Measurements from ENCODE around the gene DOK6. TPM values are rescaled to one million over a fixed set of nuclear protein-coding genes. Genes with fewer than 3 reads are reported as not detected.

DOK6 gene
- total and polyA plus RNA-seq, 9 of the 15 experiments (the other 6 are each of a cell fraction or from before 2014, with no cell fraction given), result not detected

- TF ChIP-seq ZC3H11A (IDR thresholded peaks at IDR 0.05; ENCODE audit: low read depth, low read length) (no peak), BRD9 (IDR thresholded peaks at IDR 0.05; ENCODE audit: low read depth, partially characterized antibody) (no peak), OTX1 (CRISPR knock-in tag; IDR thresholded peaks at IDR 0.05) (no peak)
Measured at GRCh38 chr18:69684789-69685188, 284.1 kb downstream of the DOK6 start (continued).

- DNase-seq (ENCODE audit: extremely low read depth in 1 of 4, low spot score in 3 of 4) (no peak), ATAC-seq (no peak), FAIRE-seq (no peak)
- intact Hi-C loops (cut with micrococcal nuclease), result no loop called here
- H3K9ac ChIP-seq (ENCODE audit: insufficient read depth in 1 of 2, low read depth in 2 of 2, low read length in 2 of 2), result no peak overlapping the region
- H3K79me2 ChIP-seq (ENCODE audit: control insufficient read depth, insufficient read depth, low read length), result no peaks in the 10 kb centered on the region
- in situ Hi-C loops (cut with MboI), result no loop called here
- H3K27me3 ChIP-seq (ENCODE audit: control insufficient read depth in 2 of 2, insufficient read depth in 2 of 2, low read length in 2 of 2), result no peaks in the 10 kb centered on the region
- no peak overlapping the region for H3K4me2 ChIP-seq (ENCODE audit: insufficient read depth, low read length)
- H4K20me1 ChIP-seq (replicated peaks; ENCODE audit: control insufficient read depth, insufficient read depth, low read length), result no peaks in the 10 kb centered on the region
- H3K9me1 ChIP-seq (ENCODE audit: control insufficient read depth, insufficient read depth, low read length), result no peaks in the 10 kb centered on the region
- no peak overlapping the region for H2AFZ ChIP-seq (ENCODE audit: low read depth, low read length)
- H3K9me3 ChIP-seq (replicated peaks; ENCODE audit: control insufficient read depth, insufficient read depth, low read depth, low read length), result no peaks in the 10 kb centered on the region
- H3K27ac ChIP-seq (ENCODE audit: extremely low read depth, low read depth, low read length), result no peak overlapping the region
- TF ChIP-seq ETS2 (tag; IDR thresholded peaks at IDR 0.05; ENCODE audit: borderline replicate concordance, poor library complexity, severe bottlenecking), result no peak
- no peak for TF ChIP-seq HMG20B (CRISPR knock-in tag; IDR thresholded peaks at IDR 0.05)
- no peak for TF ChIP-seq PHF8 (IDR thresholded peaks at IDR 0.05; ENCODE audit: borderline replicate concordance, low read length)
- TF ChIP-seq KDM1A (IDR thresholded peaks at IDR 0.05), result no peak
- no peak for TF ChIP-seq HLTF (IDR thresholded peaks at IDR 0.05)
- TF ChIP-seq ZBTB9 (CRISPR knock-in tag; IDR thresholded peaks at IDR 0.05), result no peak
- TF ChIP-seq TCFL5 (CRISPR knock-in tag; conservative IDR thresholded peaks at IDR 0.05), result no peak
- TF ChIP-seq ZZZ3 (IDR thresholded peaks at IDR 0.05), result no peak
- TF ChIP-seq PBX2 (CRISPR knock-in tag; IDR thresholded peaks at IDR 0.05; ENCODE audit: low read depth), result no peak
- no peak for TF ChIP-seq PBX2 (tag; conservative IDR thresholded peaks at IDR 0.05; ENCODE audit: low read depth)
- TF ChIP-seq TARDBP (IDR thresholded peaks at IDR 0.05), result no peak
- ChIA-PET POLR2A (no interaction called here), CTCF (ENCODE audit: low intra/inter-chr PET ratio) (no interaction called here)
- WGBS (ENCODE audit: insufficient coverage, low coverage, missing lambda C conversion rate), result 0% methylated on average over 1 of the region's 1 CpG
- H3K4me3 ChIP-seq, result no peak overlapping the region
- no peaks in the 10 kb centered on the region for H3K36me3 ChIP-seq (ENCODE audit: control insufficient read depth, insufficient read depth, low read length)
- H3K4me1 ChIP-seq (replicated peaks in 1 of 2; ENCODE audit: control insufficient read depth in 2 of 2, insufficient read depth in 2 of 2, low read length in 2 of 2), result no peaks in the 10 kb centered on the region
- no TSS peak for BruUV-seq (replicated peaks)
Measured at GRCh38 chr18:69686861-69687260, 286.2 kb downstream of the DOK6 start.
